DND-41 (cell line): ENCODE data around the gene SCTR.
"Not testable (repeated sequence)": the region's sequence is repeated elsewhere in the genome, so short reads cannot be mapped to it uniquely, and the experiment has no call there.

Source experiments
- ATAC-seq: fragments of 200-7000 bp; cut with Tn5 transposase; 3 replicates; pipeline ENCODE4 v1.9.1; 2021; ENCODE audit warnings: low read depth; ENCODE audit not compliant: insufficient read depth
- DNase-seq: peaks from one replicate; pipeline ENCODE4 v3.0.0-alpha.2; 2020
- H2AFZ ChIP-seq: 2 replicates; pipeline ENCODE4 v1.6.0; 2012; ENCODE audit warnings: low read depth, low read length
- H3K27ac ChIP-seq: 2 replicates; pipeline ENCODE4 v1.5.1; 2012; ENCODE audit warnings: low read length, inconsistent platforms
- H3K27me3 ChIP-seq: fragments of 200-600 bp; sonication (generic); 2 replicates; pipeline ENCODE4 v1.6.0; 2012; ENCODE audit warnings: low read length, mild to moderate bottlenecking, inconsistent platforms; ENCODE audit not compliant: insufficient read depth, poor library complexity
- H3K36me3 ChIP-seq: 2 replicates; pipeline ENCODE4 v1.5.1; 2012; ENCODE audit warnings: low read length, inconsistent platforms; ENCODE audit not compliant: insufficient read depth
- H3K4me1 ChIP-seq: 2 replicates; pipeline ENCODE4 v1.5.1; 2012; ENCODE audit warnings: mild to moderate bottlenecking, low read length; ENCODE audit not compliant: insufficient read depth
- H3K4me2 ChIP-seq: 2 replicates; pipeline ENCODE4 v1.6.0; 2012; ENCODE audit warnings: mild to moderate bottlenecking, moderate library complexity, low read length, inconsistent platforms; ENCODE audit not compliant: insufficient read depth
- H3K4me3 ChIP-seq, 2 experiments: fragments of 200-600 bp in 1 of 2; shearing (Covaris generic) in 1 of 2; 2 replicates each; pipeline ENCODE4 v1.5.1; 2012 to 2016; ENCODE audit warnings: inconsistent platforms in 2 of 2, low read length in 2 of 2, mild to moderate bottlenecking in 2 of 2, low read depth in 1 of 2, moderate library complexity in 1 of 2
- H3K79me2 ChIP-seq: 2 replicates; pipeline ENCODE4 v1.6.0; 2012; ENCODE audit warnings: low read length, inconsistent platforms; ENCODE audit not compliant: insufficient read depth
- H3K9ac ChIP-seq: 2 replicates; pipeline ENCODE4 v1.6.0; 2012; ENCODE audit warnings: low read depth, mild to moderate bottlenecking, inconsistent platforms, low read length, moderate library complexity
- H3K9me3 ChIP-seq: 2 replicates; pipeline ENCODE4 v1.5.1; 2012; ENCODE audit warnings: low read length, moderate library complexity, mild to moderate bottlenecking, inconsistent platforms; ENCODE audit not compliant: insufficient read depth, severe bottlenecking
- H4K20me1 ChIP-seq: 2 replicates; pipeline ENCODE4 v1.6.0; 2012; ENCODE audit warnings: low read length; ENCODE audit not compliant: insufficient read depth
- CTCF ChIP-seq: IDR thresholded peaks from 2 replicates; pipeline ENCODE4 v1.5.1; 2012; ENCODE audit warnings: borderline replicate concordance, low read length, moderate library complexity, mild to moderate bottlenecking; ENCODE audit not compliant: poor library complexity, severe bottlenecking; ENCODE audit errors: extremely low read depth
- EZH2 ChIP-seq: IDR thresholded peaks from 3 replicates; pipeline ENCODE4 v1.6.1; 2012; ENCODE audit warnings: borderline replicate concordance, low read depth, mild to moderate bottlenecking, moderate library complexity, low read length, inconsistent platforms; ENCODE audit not compliant: severe bottlenecking

SCTR gene

GRCh38 chr2:119407430-119408220, 116.7 kb downstream of the SCTR start:
- Histone ChIP-seq H3K27ac (no peak overlapping the region), H3K79me2 (no peaks in the 10 kb centered on the region), H3K9me3 (no peaks in the 10 kb centered on the region), H2AFZ (no peak overlapping the region), H3K4me3 (no peak overlapping the region), H4K20me1 (peaks cover 2% of the 10 kb centered on the region; the same call in 1 of the 2 replicates), H3K9ac (no peak overlapping the region), H3K4me2 (no peak overlapping the region), H3K36me3 (no peaks in the 10 kb centered on the region), H3K4me1 (no peaks in the 10 kb centered on the region), H3K27me3 (no peaks in the 10 kb centered on the region)
- DNase-seq (peak; percentile 45), ATAC-seq (peak; percentile 74)
- TF ChIP-seq CTCF, result peak; percentile 78
- no peak for TF ChIP-seq EZH2

GRCh38 chr2:119405151-119405550, 119.1 kb downstream of the SCTR start:
- TF ChIP-seq CTCF, result no peak
- Histone ChIP-seq H4K20me1 (peaks cover 2% of the 10 kb centered on the region; the same call in 1 of the 2 replicates), H3K27ac (no peak overlapping the region), H3K36me3 (no peaks in the 10 kb centered on the region), H3K4me2 (no peak overlapping the region), H3K9me3 (no peaks in the 10 kb centered on the region), H3K27me3 (no peaks in the 10 kb centered on the region), H2AFZ (no peak overlapping the region), H3K79me2 (no peaks in the 10 kb centered on the region), H3K4me3 (no peak overlapping the region), H3K4me1 (no peaks in the 10 kb centered on the region), H3K9ac (no peak overlapping the region)
- DNase-seq (no peak), ATAC-seq (no peak)

GRCh38 chr2:119403618-119404017, 120.7 kb downstream of the SCTR start:
- not testable (repeated sequence) for H3K9me3 ChIP-seq, H3K4me1 ChIP-seq, H3K27me3 ChIP-seq, H3K4me3 ChIP-seq, H4K20me1 ChIP-seq, H3K4me2 ChIP-seq, DNase-seq, H3K9ac ChIP-seq, ATAC-seq, H3K79me2 ChIP-seq, H3K27ac ChIP-seq, H2AFZ ChIP-seq, H3K36me3 ChIP-seq

DNA sequence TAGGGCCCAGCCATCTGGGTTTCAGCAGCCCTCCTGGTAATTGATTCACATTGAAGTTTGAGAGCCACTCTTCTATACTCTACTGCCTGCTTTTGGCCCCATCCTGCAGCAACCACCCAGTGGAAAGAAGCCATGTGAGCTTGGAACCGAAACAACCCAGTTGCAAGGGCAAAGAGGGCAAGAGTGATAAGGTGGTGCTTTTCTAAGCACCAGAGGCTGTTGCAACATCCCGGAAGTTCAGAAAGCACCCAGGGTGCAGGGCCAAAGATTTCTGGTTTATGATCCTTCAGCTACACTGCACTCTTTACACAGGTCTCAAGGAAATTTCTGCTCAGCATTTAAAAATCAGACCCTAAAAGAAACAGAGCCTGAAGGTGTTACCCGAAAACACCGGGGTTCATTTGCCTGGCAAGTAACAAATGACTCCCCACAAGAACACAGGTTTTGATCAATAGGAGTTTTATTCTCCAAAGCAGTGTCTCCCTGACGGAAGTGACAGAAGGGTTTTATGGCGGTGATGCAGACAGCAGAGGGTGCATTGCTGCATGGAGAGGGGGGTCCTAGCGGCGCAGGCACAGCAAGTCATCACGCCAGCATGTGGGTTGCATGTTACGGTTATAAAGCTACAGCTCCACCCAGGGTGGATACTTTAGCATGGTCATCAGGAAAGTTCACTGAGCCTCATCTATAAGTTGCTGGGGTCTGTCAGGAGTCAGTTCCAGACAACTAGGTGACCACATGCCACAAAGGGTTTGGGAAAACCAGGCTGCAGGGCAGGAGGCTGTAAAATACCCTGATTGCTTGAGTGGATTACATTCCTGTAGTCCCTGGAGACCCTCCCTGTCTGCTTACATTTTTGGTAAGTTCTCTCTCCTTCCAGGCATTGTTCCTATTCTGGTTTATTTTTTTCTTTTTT, 121.4 kb downstream of the SCTR start:
- H3K9me3 ChIP-seq, result no peaks in the 10 kb centered on the region
- H3K79me2 ChIP-seq, result no peaks in the 10 kb centered on the region
- H2AFZ ChIP-seq, result no peak overlapping the region
- no peaks in the 10 kb centered on the region for H3K27me3 ChIP-seq
- ATAC-seq, result no peak
- H4K20me1 ChIP-seq, result peaks cover 2% of the 10 kb centered on the region; the same call in 1 of the 2 replicates
- no peak overlapping the region for H3K27ac ChIP-seq
- DNase-seq, result no peak
- H3K36me3 ChIP-seq, result no peaks in the 10 kb centered on the region
- no peak overlapping the region for H3K4me3 ChIP-seq
- no peak overlapping the region for H3K9ac ChIP-seq
- H3K4me2 ChIP-seq, result no peak overlapping the region
- no peaks in the 10 kb centered on the region for H3K4me1 ChIP-seq
- TF ChIP-seq CTCF, result no peak
